DMS153 treated with DMSO at 0.1 percent for 48 hours (cell line): ENCODE measurements around the gene DIS3L2.
"Not testable (repeated sequence)": the region's sequence is repeated elsewhere in the genome, so short reads cannot be mapped to it uniquely, and the experiment has no call there.

Experiments used
- DNase-seq: peaks from one replicate; lab custom pipeline; 2025; ENCODE audit not compliant: unreplicated experiment; lab: John Stamatoyannopoulos, UW

The DIS3L2 gene

GRCh38 chr2:232291343-232291742 lies 329.8 kb downstream of the DIS3L2 start:
- no peak for DNase-seq

DNA sequence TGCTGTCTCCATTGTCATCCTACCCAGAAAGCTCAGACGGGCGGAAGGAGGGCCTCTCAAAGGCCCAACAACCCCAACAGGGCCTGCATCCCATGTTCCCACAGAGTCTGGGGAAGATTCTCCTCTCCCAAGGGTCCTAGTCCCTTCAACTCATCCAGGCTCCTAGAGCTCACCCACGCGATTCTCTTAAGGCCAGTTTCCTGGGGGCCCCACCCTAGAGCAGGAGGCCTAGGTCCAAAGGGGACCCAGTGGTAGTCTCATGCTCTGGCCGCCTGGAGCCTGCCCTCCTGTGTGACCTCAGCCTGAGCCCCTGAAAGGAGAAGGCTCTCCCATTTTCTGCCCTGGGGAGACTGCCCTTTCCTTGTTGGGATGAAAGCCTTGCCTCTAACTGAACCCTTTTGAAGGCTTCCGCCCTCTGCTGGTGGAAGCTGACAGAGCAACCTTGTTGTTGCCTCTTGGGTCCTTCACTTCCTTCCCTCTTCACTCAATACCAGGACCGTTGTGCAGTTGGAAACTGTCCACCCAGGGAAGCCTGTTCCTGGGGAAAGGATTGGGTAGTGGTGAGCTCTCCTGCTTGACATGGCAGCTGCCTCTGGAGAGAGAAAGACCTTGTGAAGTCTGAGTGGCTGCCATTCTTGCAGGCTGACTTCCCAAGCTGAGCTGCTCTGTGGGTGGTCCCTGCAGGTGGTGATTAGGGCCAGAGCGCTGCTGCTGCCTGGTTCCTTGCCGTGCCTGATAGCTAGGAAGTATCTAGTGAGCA lies 331.1 kb downstream of the DIS3L2 start:
- no peak for DNase-seq

- DNase-seq = no peak
These were observed 331.7 kb downstream of the DIS3L2 start for GRCh38 chr2:232293191-232293590.

DNA sequence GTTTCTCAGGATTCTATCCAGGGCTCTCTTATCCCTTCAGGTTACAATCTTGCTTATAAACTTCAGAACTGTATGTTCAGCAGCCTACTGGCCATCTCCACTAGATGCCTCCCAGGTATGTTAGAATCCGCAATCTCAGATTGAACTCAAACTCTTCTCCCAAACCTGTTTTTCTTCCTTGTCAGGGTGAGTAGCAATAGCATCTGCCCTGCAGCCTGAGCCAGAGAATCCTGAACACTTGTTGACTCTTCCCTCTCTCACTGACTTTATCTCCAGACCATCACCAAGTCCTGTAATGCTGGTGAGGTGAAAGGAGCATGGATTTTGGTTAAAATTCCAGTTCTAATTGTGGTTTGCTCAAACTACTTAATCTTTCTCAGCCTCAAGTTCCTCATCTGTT lies 334.5 kb downstream of the DIS3L2 start:
- DNase-seq = no peak

- DNase-seq = no peak
These were observed 335.4 kb downstream of the DIS3L2 start for GRCh38 chr2:232296776-232297525.

GRCh38 chr2:232299084-232299483 lies 337.6 kb downstream of the DIS3L2 start:
- no peak for DNase-seq

- no peak for DNase-seq
These were observed 338.6 kb downstream of the DIS3L2 start for GRCh38 chr2:232299927-232300674.

DNA sequence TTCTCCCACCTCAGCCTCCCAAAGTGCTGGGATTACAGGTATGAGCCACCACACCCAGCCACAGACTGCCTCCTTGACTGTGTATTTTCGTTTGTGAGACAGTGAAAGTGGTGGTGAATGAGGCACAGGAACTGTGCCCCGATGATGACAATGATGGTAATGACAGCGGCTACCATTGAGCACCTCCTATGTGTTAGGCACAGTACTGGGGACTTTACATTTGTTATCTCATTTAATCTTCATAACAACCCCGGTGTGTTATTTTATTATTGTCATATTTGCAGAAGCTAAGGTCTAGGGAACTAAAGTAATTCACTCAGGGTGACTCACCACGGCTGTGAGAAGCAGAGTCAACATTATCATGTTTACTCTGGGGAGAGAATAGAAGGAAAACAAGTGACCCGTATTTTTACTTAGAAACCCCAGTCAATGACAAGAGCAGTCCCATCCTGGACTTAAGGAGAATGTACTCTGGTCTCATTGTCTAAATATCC lies 339.4 kb downstream of the DIS3L2 start:
- no peak for DNase-seq

- no peak for DNase-seq
These were observed 342.7 kb downstream of the DIS3L2 start for GRCh38 chr2:232304236-232304635.

DNA sequence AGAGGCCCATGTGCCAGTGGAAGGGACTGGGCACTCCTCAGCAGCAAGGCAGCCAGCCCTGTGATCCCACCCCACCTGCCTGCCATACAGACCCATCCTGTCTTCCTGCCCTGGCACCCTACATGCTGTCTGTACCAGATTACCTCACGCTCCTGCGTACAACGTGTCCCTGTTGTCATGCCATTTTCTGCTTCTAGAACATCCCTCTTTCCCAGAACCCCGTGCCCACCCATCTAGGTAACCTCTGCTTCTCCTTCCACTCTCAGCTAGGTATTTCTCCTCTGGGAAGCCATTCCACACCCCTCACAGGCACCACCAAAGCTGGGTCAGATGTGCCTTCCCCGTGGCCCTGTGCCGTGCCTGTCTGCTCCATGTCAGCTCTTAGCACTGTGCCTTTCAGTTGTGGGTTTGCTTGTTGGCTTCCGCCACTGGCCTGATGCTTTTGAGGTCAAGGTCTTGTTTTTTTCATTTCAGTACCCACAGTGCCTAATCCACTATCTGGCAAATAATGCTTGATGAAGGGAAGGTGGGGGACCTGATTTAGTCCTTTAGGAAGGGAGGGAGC lies 345.3 kb downstream of the DIS3L2 start:
- no peak for DNase-seq

GRCh38 chr2:232307854-232308253 lies 346.3 kb downstream of the DIS3L2 start:
- no peak for DNase-seq

GRCh38 chr2:232308986-232309385 lies 347.5 kb downstream of the DIS3L2 start:
- no peak for DNase-seq

- DNase-seq = no peak
These were observed 348.1 kb downstream of the DIS3L2 start for GRCh38 chr2:232309592-232309991.

DNA sequence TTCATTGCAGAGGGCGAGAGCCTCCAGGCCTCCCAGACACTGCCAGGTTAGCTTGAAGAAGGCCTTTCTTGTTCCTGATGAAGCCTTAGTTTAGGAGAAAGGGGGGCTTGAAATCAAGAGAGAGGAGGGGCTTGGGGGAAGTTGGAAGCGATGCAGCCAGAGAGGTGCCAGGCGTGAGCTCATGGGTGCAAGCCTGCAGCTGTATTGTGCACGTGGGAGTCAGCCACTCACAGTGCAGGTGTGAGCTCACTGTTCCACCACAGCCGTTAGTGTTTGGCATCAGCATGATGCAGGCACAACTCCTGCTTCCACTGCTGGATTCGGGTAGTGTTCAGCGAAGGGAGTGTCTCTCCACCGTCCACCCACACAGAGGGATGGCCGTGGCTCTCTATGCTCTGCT lies 348.6 kb downstream of the DIS3L2 start:
- DNase-seq = no peak

GRCh38 chr2:232310696-232311095 lies 349.2 kb downstream of the DIS3L2 start:
- no peak for DNase-seq

- not testable (repeated sequence) for DNase-seq
These were observed 352.1 kb downstream of the DIS3L2 start for GRCh38 chr2:232313645-232314044.

- DNase-seq = no peak
These were observed 353.8 kb downstream of the DIS3L2 start for GRCh38 chr2:232315049-232315922.

GRCh38 chr2:232315923-232316299 lies 354.4 kb downstream of the DIS3L2 start:
- DNase-seq = no peak

- no peak for DNase-seq
These were observed 355.2 kb downstream of the DIS3L2 start for GRCh38 chr2:232316461-232317330.
